Right lobe of liver (tissue), 6 donors: ENCODE results near the gene THOC7. TPM values are rescaled to one million over a fixed set of nuclear protein-coding genes. Genes with fewer than 3 reads are reported as not detected.

Experiments used
- ATAC-seq, 4 donors: fragments of 200-7000 bp; cut with Tn5 transposase; one replicate each; pipeline ENCODE4 v1.9.1; 2020; ENCODE audit warnings: mild to moderate bottlenecking in 4 of 4, moderate library complexity in 4 of 4
- DNase-seq, 3 donors: peaks; one replicate each; pipeline ENCODE4 v3.0.0-alpha.2; 2020
- H3K27ac ChIP-seq, 3 donors: fragments of 200-600 bp; one replicate each; pipeline ENCODE4 v1.8.0; 2022
- H3K27me3 ChIP-seq, 2 donors: fragments of 200-600 bp; one replicate each; pipeline ENCODE4 v1.8.0; 2022
- H3K36me3 ChIP-seq, 4 donors: fragments of 200-600 bp; sonication (generic) in 1 of 4; one replicate each; pipeline versions ENCODE4 v1.5.1 to v1.8.0; 2017 to 2022; ENCODE audit warnings: control low read depth in 1 of 4
- H3K4me1 ChIP-seq, 4 donors: fragments of 200-600 bp; sonication (generic) in 1 of 4; one replicate each; pipeline versions ENCODE4 v1.5.1 to v1.8.0; 2017 to 2022; ENCODE audit warnings: control low read depth in 1 of 4
- H3K4me3 ChIP-seq, 3 donors: fragments of 200-600 bp; one replicate each; pipeline ENCODE4 v1.8.0; 2022
- H3K9me3 ChIP-seq, 4 donors: fragments of 200-600 bp; sonication (generic) in 1 of 4; one replicate each; pipeline versions ENCODE4 v1.5.1 to v1.8.0; 2017 to 2022; ENCODE audit warnings: control low read depth in 1 of 4
- CTCF ChIP-seq, 4 donors: fragments of 200-600 bp in 3 of 4; fragments of 450-650 bp in 1 of 4; IDR thresholded peaks; one replicate each; pipeline versions ENCODE4 v1.5.1 to v1.8.0; 2016 to 2022; ENCODE audit warnings: antibody characterized with exemption in 4 of 4, mild to moderate bottlenecking in 2 of 4
- POLR2A ChIP-seq: fragments of 450-650 bp; IDR thresholded peaks from one replicate; pipeline ENCODE4 v1.6.1; 2017; ENCODE audit warnings: antibody characterized with exemption, mild to moderate bottlenecking
- WGBS: methylation state at CpG from one replicate; pipeline ENCODE4 v1.1.6; 2018; ENCODE audit warnings: low coverage, low lambda C conversion rate; ENCODE audit not compliant: insufficient coverage; ENCODE audit errors: missing lambda C conversion rate; 5-methylcytosine and 5-hydroxymethylcytosine counted together
- intact Hi-C, 2 donors: fragments of 100-400 bp; cut with DNase I; formaldehyde crosslinking; loops; one replicate each; pipeline versions ENCODE4 v1.11.2 to v1.14.1; 2022
- total RNA-seq, 6 experiments: library from RNA; depleted of rRNA in 2 of 6; stranded (reverse); fragments of >200 nt in 2 of 6; fragmentation: NEBNext Ultra II Directional in 3 of 6; extraction: Animal tissue kit (Norgen Biotek cat#: 25700) in 3 of 6; gene quantifications; one replicate each; pipeline versions ENCODE4 v1.1.0 to v1.2.4, GENCODE V29; 2016 to 2023
- donor health status: DM: no; HTN: yes; CAD: no.
- donor health status: DM: no; HTN: no; CAD: no.
- donor health status: DM: no; HTN: no; CAD: no.
- donor health status: DM: no; HTN: yes; CAD: no.
- donor health status: DM: no; HTN: yes; CAD: no.

Gene THOC7
- total RNA-seq, 6 experiments from 2014 or later, result 21.8 to 38.8 (median 28.7) TPM

GRCh38 chr3:63864008-63864964, 681 bp upstream of the THOC7 start:
- under 1% methylated on average over 19 of the region's 93 CpGs for WGBS
- Histone ChIP-seq H3K4me3 (peak overlapping the region; percentile 90 to 93 (median 90)), H3K27me3 (no peaks in the 10 kb centered on the region), H3K9me3 (no peaks in the 10 kb centered on the region), H3K36me3 (no peaks in the 10 kb centered on the region), H3K27ac (peak overlapping the region; percentile 78 to 89 (median 88)), H3K4me1 (peaks cover 0 to 13% (median 3%) of the 10 kb centered on the region in 4 donors)
- ATAC-seq (peak; percentile 59 to 73 (median 68)), DNase-seq (peak; percentile 59 to 64 (median 60))
- TF ChIP-seq POLR2A, result no peak
- TF ChIP-seq CTCF (IDR thresholded peaks at IDR 0.05), result no peak
- intact Hi-C loops, result loop anchor here in 1 of 2 donors (10.0 kb wide), 1 partner anchor 131 kb away; no protein-coding TSS in a partner anchor

GRCh38 chr3:63862804-63863149, 828 bp downstream of the THOC7 start:
- Histone ChIP-seq H3K27me3 (no peaks in the 10 kb centered on the region), H3K9me3 (no peaks in the 10 kb centered on the region), H3K4me3 (peak overlapping the region; percentile 81 to 95 (median 84)), H3K4me1 (peaks cover 0 to 13% (median 3%) of the 10 kb centered on the region in 4 donors), H3K27ac (peak overlapping the region in 1 of 3 donors; percentile 87), H3K36me3 (no peaks in the 10 kb centered on the region)
- ATAC-seq (no peak), DNase-seq (no peak)
- intact Hi-C loops, result loop anchor here in 1 of 2 donors (10.0 kb wide), 1 partner anchor 132 kb away; no protein-coding TSS in a partner anchor
- TF ChIP-seq CTCF (IDR thresholded peaks at IDR 0.05) (no peak), POLR2A (no peak)
- WGBS, result 16% methylated on average over 5 of the region's 5 CpGs

GRCh38 chr3:63861306-63861705, 2.3 kb downstream of the THOC7 start:
- Histone ChIP-seq H3K4me1 (peaks cover 0 to 13% (median 3%) of the 10 kb centered on the region in 4 donors), H3K9me3 (no peaks in the 10 kb centered on the region), H3K27me3 (no peaks in the 10 kb centered on the region), H3K27ac (no peak overlapping the region), H3K4me3 (no peak overlapping the region), H3K36me3 (no peaks in the 10 kb centered on the region)
- intact Hi-C loops, result loop anchor here in 1 of 2 donors (10.0 kb wide), 1 partner anchor 133 kb away; no protein-coding TSS in a partner anchor
- DNase-seq (no peak), ATAC-seq (no peak)
- TF ChIP-seq POLR2A (no peak), CTCF (IDR thresholded peaks at IDR 0.05) (no peak)
- 82% methylated on average over 5 of the region's 5 CpGs for WGBS

GRCh38 chr3:63860776-63861175, 2.8 kb downstream of the THOC7 start:
- DNase-seq, result no peak
- peaks cover 0 to 13% (median 3%) of the 10 kb centered on the region in 4 donors for H3K4me1 ChIP-seq
- H3K4me3 ChIP-seq, result no peak overlapping the region
- H3K27me3 ChIP-seq, result no peaks in the 10 kb centered on the region
- H3K9me3 ChIP-seq, result no peaks in the 10 kb centered on the region
- ATAC-seq, result no peak
- WGBS, result 85% methylated on average over 3 of the region's 3 CpGs
- no peak overlapping the region for H3K27ac ChIP-seq
- TF ChIP-seq POLR2A (no peak), CTCF (IDR thresholded peaks at IDR 0.05) (no peak)
- intact Hi-C loops, result loop anchor here in 1 of 2 donors (10.0 kb wide), 1 partner anchor 134 kb away; no protein-coding TSS in a partner anchor
- H3K36me3 ChIP-seq, result no peaks in the 10 kb centered on the region
